BLaER1 treated with 17β-estradiol and CSF1 and Interleukin-3, amounts not matched to agents 10 nM and 100 nM (cell line): ENCODE measurements around the gene FCHO2.
A peak's percentile ranks its signal among the peaks of the same experiment; 100 is the strongest.

Experiments
- H3K27ac ChIP-seq, 11 experiments: shearing (Covaris generic); formaldehyde crosslinking; 2 replicates each; pipeline ENCODE4 v1.8.1; 2022
- H3K27me3 ChIP-seq, 11 experiments: shearing (Covaris generic); formaldehyde crosslinking; 2 replicates each; pipeline ENCODE4 v1.8.1; 2022
- H3K36me3 ChIP-seq, 11 experiments: shearing (Covaris generic); formaldehyde crosslinking; 2 replicates each; pipeline ENCODE4 v1.8.1; 2022
- H3K4me1 ChIP-seq, 10 experiments: shearing (Covaris generic); formaldehyde crosslinking; 2 replicates each; pipeline ENCODE4 v1.8.1; 2022
- H3K4me2 ChIP-seq, 11 experiments: shearing (Covaris generic); formaldehyde crosslinking; 2 replicates each; pipeline ENCODE4 v1.8.1; 2022
- H3K4me3 ChIP-seq, 10 experiments: shearing (Covaris generic); formaldehyde crosslinking; 2 replicates each; pipeline ENCODE4 v1.8.1; 2022
- H3K9ac ChIP-seq, 11 experiments: shearing (Covaris generic); formaldehyde crosslinking; 2 replicates each; pipeline ENCODE4 v1.8.1; 2022
- H3K9me3 ChIP-seq, 11 experiments: shearing (Covaris generic); formaldehyde crosslinking; replicated peaks in 1 of 11; 2 replicates each; pipeline ENCODE4 v1.8.1; 2022
- H4K20me1 ChIP-seq, 11 experiments: shearing (Covaris generic); formaldehyde crosslinking; 2 replicates each; pipeline ENCODE4 v1.8.1; 2022
- Cebpa-rat ChIP-seq, 11 experiments: shearing (Covaris generic); IDR thresholded peaks; 2 replicates each; pipeline ENCODE4 v1.8.1; 2022

FCHO2 gene

GRCh38 chr5:72947498-72947897 lies 8.3 kb upstream of the FCHO2 start:
- Histone ChIP-seq H3K4me3 (no peak overlapping the region), H3K27me3 (no peaks in the 10 kb centered on the region), H3K27ac (peak overlapping the region in 2 of 11 experiments; percentile 12 to 38; a peak in 2 of 22 replicates), H4K20me1 (no peaks in the 10 kb centered on the region), H3K36me3 (no peaks in the 10 kb centered on the region), H3K9me3 (no peaks in the 10 kb centered on the region), H3K4me1 (peaks cover 0 to 83% (median 13%) of the 10 kb centered on the region in 10 experiments; a peak in 14 of 20 replicates), H3K9ac (no peak overlapping the region), H3K4me2 (peak overlapping the region in 3 of 11 experiments; percentile 11 to 73 (median 67); a peak in 5 of 22 replicates)
- no peak for TF ChIP-seq Cebpa-rat (IDR thresholded peaks at IDR 0.05)

GRCh38 chr5:72949481-72949880 lies 6.4 kb upstream of the FCHO2 start:
- Histone ChIP-seq H3K4me3 (no peak overlapping the region), H3K9ac (no peak overlapping the region), H3K27me3 (peaks cover 0 to 10% (median 8%) of the 10 kb centered on the region in 11 experiments; a peak in 15 of 22 replicates), H3K9me3 (no peaks in the 10 kb centered on the region), H3K4me1 (peaks cover 0 to 96% (median 16%) of the 10 kb centered on the region in 10 experiments; a peak in 14 of 20 replicates), H3K36me3 (no peaks in the 10 kb centered on the region), H3K27ac (no peak overlapping the region), H4K20me1 (no peaks in the 10 kb centered on the region), H3K4me2 (peak overlapping the region in 3 of 11 experiments; percentile 38 to 73 (median 71); a peak in 5 of 22 replicates)
- no peak for TF ChIP-seq Cebpa-rat (IDR thresholded peaks at IDR 0.05)

- Histone ChIP-seq H3K4me1 (peaks cover 8 to 83% (median 24%) of the 10 kb centered on the region in 10 experiments), H4K20me1 (no peaks in the 10 kb centered on the region), H3K36me3 (no peaks in the 10 kb centered on the region), H3K4me3 (peak overlapping the region in 1 of 10 experiments; percentile 8; a peak in 1 of 20 replicates), H3K27me3 (peaks cover 0 to 30% (median 22%) of the 10 kb centered on the region in 11 experiments; a peak in 18 of 22 replicates), H3K9ac (peak overlapping the region in 5 of 11 experiments; percentile 7 to 54 (median 30); a peak in 6 of 22 replicates), H3K27ac (peak overlapping the region in 5 of 11 experiments; percentile 54 to 77 (median 66); a peak in 11 of 22 replicates), H3K4me2 (peak overlapping the region in 7 of 11 experiments; percentile 32 to 96 (median 74); a peak in 13 of 22 replicates), H3K9me3 (no peaks in the 10 kb centered on the region)
- TF ChIP-seq Cebpa-rat (IDR thresholded peaks at IDR 0.05) = no peak
These were observed 4.0 kb upstream of the FCHO2 start for GRCh38 chr5:72951671-72952468.

- Histone ChIP-seq H3K36me3 (peaks cover 0 to 17% (median 0%) of the 10 kb centered on the region in 11 experiments; a peak in 4 of 22 replicates), H3K4me1 (peaks cover 8 to 74% (median 29%) of the 10 kb centered on the region in 10 experiments), H3K4me3 (peak overlapping the region in 2 of 10 experiments; percentile 73 to 87; a peak in 4 of 20 replicates), H4K20me1 (peaks cover 0 to 23% (median 6%) of the 10 kb centered on the region in 11 experiments; a peak in 9 of 22 replicates), H3K27ac (peak overlapping the region in 2 of 11 experiments; percentile 92 to 95; a peak in 3 of 22 replicates), H3K4me2 (peak overlapping the region in 3 of 11 experiments; percentile 85 to 96 (median 90); a peak in 6 of 22 replicates), H3K9me3 (peaks cover 0 to 21% (median 0%) of the 10 kb centered on the region in 11 experiments; a peak in 8 of 22 replicates), H3K9ac (peak overlapping the region in 2 of 11 experiments; percentile 41 to 96; a peak in 1 of 22 replicates), H3K27me3 (peaks cover 0 to 47% (median 35%) of the 10 kb centered on the region in 11 experiments; a peak in 19 of 22 replicates)
- no peak for TF ChIP-seq Cebpa-rat (IDR thresholded peaks at IDR 0.05)
These were observed 1.5 kb upstream of the FCHO2 start for GRCh38 chr5:72954389-72954788.

- peak overlapping the region; percentile 80 to 96 (median 86) for H3K9ac ChIP-seq
- peak overlapping the region; percentile 30 to 95 (median 74); a peak in 20 of 22 replicates for H3K27ac ChIP-seq
- peaks cover 3 to 32% (median 7%) of the 10 kb centered on the region in 11 experiments; a peak in 12 of 22 replicates for H4K20me1 ChIP-seq
- TF ChIP-seq Cebpa-rat (IDR thresholded peaks at IDR 0.05) = no peak
- H3K36me3 ChIP-seq = peaks cover 0 to 26% (median 0%) of the 10 kb centered on the region in 11 experiments; a peak in 6 of 22 replicates
- H3K27me3 ChIP-seq = peaks cover 0 to 47% (median 35%) of the 10 kb centered on the region in 11 experiments; a peak in 19 of 22 replicates
- peaks cover 8 to 65% (median 29%) of the 10 kb centered on the region in 10 experiments for H3K4me1 ChIP-seq
- H3K9me3 ChIP-seq = peaks cover 0 to 30% (median 0%) of the 10 kb centered on the region in 11 experiments; a peak in 8 of 22 replicates
- H3K4me2 ChIP-seq = peak overlapping the region; percentile 84 to 97 (median 90)
- peak overlapping the region; percentile 73 to 93 (median 87) for H3K4me3 ChIP-seq
These were observed 586 bp upstream of the FCHO2 start for GRCh38 chr5:72955143-72955767.

GRCh38 chr5:72956324-72957140 lies 691 bp downstream of the FCHO2 start:
- peak overlapping the region; percentile 69 to 95 (median 76) for H3K27ac ChIP-seq

GRCh38 chr5:72957337-72957736 lies 1.5 kb downstream of the FCHO2 start:
- no peak for TF ChIP-seq Cebpa-rat (IDR thresholded peaks at IDR 0.05)
- H3K36me3 ChIP-seq = peaks cover 0 to 38% (median 0%) of the 10 kb centered on the region in 11 experiments; a peak in 6 of 22 replicates
- H3K4me2 ChIP-seq = peak overlapping the region; percentile 79 to 97 (median 90); a peak in 21 of 22 replicates
- peaks cover 0 to 47% (median 35%) of the 10 kb centered on the region in 11 experiments; a peak in 19 of 22 replicates for H3K27me3 ChIP-seq
- H3K9me3 ChIP-seq = peaks cover 0 to 30% (median 0%) of the 10 kb centered on the region in 11 experiments; a peak in 8 of 22 replicates
- peaks cover 8 to 46% (median 18%) of the 10 kb centered on the region in 10 experiments for H3K4me1 ChIP-seq
- peaks cover 3 to 53% (median 8%) of the 10 kb centered on the region in 11 experiments; a peak in 13 of 22 replicates for H4K20me1 ChIP-seq
- peak overlapping the region in 3 of 11 experiments; percentile 91 to 95 (median 92); a peak in 5 of 22 replicates for H3K27ac ChIP-seq
- H3K9ac ChIP-seq = peak overlapping the region in 3 of 11 experiments; percentile 92 to 96 (median 95); a peak in 6 of 22 replicates
- peak overlapping the region in 8 of 10 experiments; percentile 73 to 93 (median 86); a peak in 15 of 20 replicates for H3K4me3 ChIP-seq

More at GRCh38 chr5:72956324-72957140, 691 bp downstream of the FCHO2 start:
- H3K36me3 ChIP-seq = peaks cover 0 to 30% (median 0%) of the 10 kb centered on the region in 11 experiments; a peak in 6 of 22 replicates
- H3K4me3 ChIP-seq = peak overlapping the region; percentile 73 to 93 (median 87)
- peaks cover 8 to 52% (median 26%) of the 10 kb centered on the region in 10 experiments for H3K4me1 ChIP-seq
- H3K9me3 ChIP-seq = peaks cover 0 to 30% (median 0%) of the 10 kb centered on the region in 11 experiments; a peak in 8 of 22 replicates
- peaks cover 3 to 45% (median 7%) of the 10 kb centered on the region in 11 experiments; a peak in 13 of 22 replicates for H4K20me1 ChIP-seq
- TF ChIP-seq Cebpa-rat (IDR thresholded peaks at IDR 0.05) = no peak
- H3K4me2 ChIP-seq = peak overlapping the region; percentile 79 to 97 (median 90)
- peak overlapping the region; percentile 80 to 96 (median 86) for H3K9ac ChIP-seq
- peaks cover 0 to 47% (median 35%) of the 10 kb centered on the region in 11 experiments; a peak in 19 of 22 replicates for H3K27me3 ChIP-seq
